Spleen (tissue), 7 donors: ENCODE results near the gene TEX36.

Source experiments
- POLR2A ChIP-seq, 3 donors: fragments of 450-650 bp; IDR thresholded peaks; one replicate each; pipeline ENCODE4 v1.5.1; 2017; ENCODE audit warnings: antibody characterized with exemption in 3 of 3, mild to moderate bottlenecking in 1 of 3
- POLR2AphosphoS5 ChIP-seq, 3 donors: sonication (generic); formaldehyde crosslinking; IDR thresholded peaks; one replicate each; pipeline ENCODE4 v1.5.1; 2017; ENCODE audit warnings: antibody characterized with exemption in 3 of 3
- TF ChIP-seq, protein P1 (sequence below), 11 experiments: fragments of 200-600 bp in 7 of 11; fragments of 450-650 bp in 4 of 11; sonication (generic) in 4 of 11; IDR thresholded peaks in 8 of 11; conservative IDR thresholded peaks in 3 of 11; 1 replicate in 7 of 11; 2 replicates in 4 of 11; pipeline versions ENCODE4 v1.4.0 to v1.8.0; 2016 to 2021; ENCODE audit warnings: antibody characterized with exemption in 11 of 11, inconsistent platforms in 4 of 11, mild to moderate bottlenecking in 1 of 11
- donor health status: DM: no; HTN: no; CAD: no; lungs with moderate emphysema.
- donor health status: DM: no; HTN: no; CAD: no.
- donor health status: DM: no; HTN: no; CAD: no.

DNA sequence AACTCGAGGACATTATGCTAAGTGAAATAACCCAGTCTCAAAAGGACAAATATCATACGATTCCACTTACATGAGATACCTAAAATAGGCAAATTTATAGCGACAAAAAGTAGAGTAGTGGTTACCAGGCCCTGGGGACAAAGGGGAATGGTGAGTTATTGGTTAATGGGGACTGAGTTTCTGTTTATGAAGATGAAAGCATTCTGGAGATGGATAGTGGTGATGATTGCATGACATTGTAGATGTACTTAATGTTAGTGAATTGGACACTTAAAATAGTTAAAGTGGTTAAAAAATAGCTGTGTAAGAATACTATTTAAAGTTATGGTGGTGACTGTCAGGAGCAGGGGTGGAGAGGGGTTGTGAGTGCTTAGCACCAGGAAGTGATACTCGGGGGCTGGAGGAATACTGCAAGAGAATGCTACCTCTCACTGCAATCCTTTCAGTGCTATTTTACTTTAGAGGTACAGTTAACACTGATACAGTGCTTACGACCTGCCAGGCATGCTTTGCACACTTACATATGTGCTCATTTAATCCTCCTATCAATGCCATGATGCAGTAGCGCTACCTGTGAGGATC is 16.7 kb upstream of the TEX36 start:
- TF ChIP-seq, protein P1, sequence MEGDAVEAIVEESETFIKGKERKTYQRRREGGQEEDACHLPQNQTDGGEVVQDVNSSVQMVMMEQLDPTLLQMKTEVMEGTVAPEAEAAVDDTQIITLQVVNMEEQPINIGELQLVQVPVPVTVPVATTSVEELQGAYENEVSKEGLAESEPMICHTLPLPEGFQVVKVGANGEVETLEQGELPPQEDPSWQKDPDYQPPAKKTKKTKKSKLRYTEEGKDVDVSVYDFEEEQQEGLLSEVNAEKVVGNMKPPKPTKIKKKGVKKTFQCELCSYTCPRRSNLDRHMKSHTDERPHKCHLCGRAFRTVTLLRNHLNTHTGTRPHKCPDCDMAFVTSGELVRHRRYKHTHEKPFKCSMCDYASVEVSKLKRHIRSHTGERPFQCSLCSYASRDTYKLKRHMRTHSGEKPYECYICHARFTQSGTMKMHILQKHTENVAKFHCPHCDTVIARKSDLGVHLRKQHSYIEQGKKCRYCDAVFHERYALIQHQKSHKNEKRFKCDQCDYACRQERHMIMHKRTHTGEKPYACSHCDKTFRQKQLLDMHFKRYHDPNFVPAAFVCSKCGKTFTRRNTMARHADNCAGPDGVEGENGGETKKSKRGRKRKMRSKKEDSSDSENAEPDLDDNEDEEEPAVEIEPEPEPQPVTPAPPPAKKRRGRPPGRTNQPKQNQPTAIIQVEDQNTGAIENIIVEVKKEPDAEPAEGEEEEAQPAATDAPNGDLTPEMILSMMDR (IDR thresholded peaks at IDR 0.05 in 8 of 11, conservative IDR thresholded peaks at IDR 0.05 in 3 of 11): no peak
- TF ChIP-seq POLR2AphosphoS5 (IDR thresholded peaks at IDR 0.05) (no peak), POLR2A (IDR thresholded peaks at IDR 0.05) (no peak)
